Upper lobe of right lung (tissue), 1 donor: Measurements from ENCODE around the gene MCAT. TPM values are rescaled to one million over a fixed set of nuclear protein-coding genes. Genes with fewer than 3 reads are reported as not detected.
"Not testable (repeated sequence)": the region's sequence is repeated elsewhere in the genome, so short reads cannot be mapped to it uniquely, and the experiment has no call there.

ENCODE experiments used
- ATAC-seq: fragments of 200-7000 bp; cut with Tn5 transposase; one replicate; pipeline ENCODE4 v1.9.1; 2020; ENCODE audit warnings: mild to moderate bottlenecking, moderate library complexity
- DNase-seq: peaks from one replicate; pipeline ENCODE4 v3.0.0-alpha.2; 2020
- H3K27ac ChIP-seq: fragments of 200-600 bp; one replicate; pipeline ENCODE4 v1.8.0; 2022
- H3K27me3 ChIP-seq: fragments of 200-600 bp; one replicate; pipeline ENCODE4 v1.8.0; 2022; ENCODE audit warnings: mild to moderate bottlenecking
- H3K36me3 ChIP-seq: fragments of 200-600 bp; one replicate; pipeline ENCODE4 v1.8.0; 2022
- H3K4me1 ChIP-seq: fragments of 200-600 bp; one replicate; pipeline ENCODE4 v1.8.0; 2022
- H3K4me3 ChIP-seq: fragments of 200-600 bp; one replicate; pipeline ENCODE4 v1.8.0; 2022; ENCODE audit warnings: mild to moderate bottlenecking
- H3K9me3 ChIP-seq: fragments of 200-600 bp; one replicate; pipeline ENCODE4 v1.8.0; 2022
- intact Hi-C: fragments of 100-400 bp; cut with DNase I; formaldehyde crosslinking; loops from one replicate; pipeline ENCODE4 v1.11.0; 2022
- total RNA-seq: library from RNA; stranded (reverse); fragmentation: NEBNext Ultra II Directional; extraction: Animal tissue kit (Norgen Biotek cat#: 25700); gene quantifications from one replicate; pipeline ENCODE4 v1.2.1, GENCODE V29; 2021
- TF ChIP-seq, protein P1 (sequence below): fragments of 200-600 bp; IDR thresholded peaks from one replicate; pipeline ENCODE4 v1.8.0; 2022; ENCODE audit warnings: antibody characterized with exemption
- donor health status: DM: no; HTN: yes; CAD: no; lungs with severe emphysema.

MCAT gene
- total RNA-seq, 1 donor from 2014 or later = 12.1 TPM

DNA sequence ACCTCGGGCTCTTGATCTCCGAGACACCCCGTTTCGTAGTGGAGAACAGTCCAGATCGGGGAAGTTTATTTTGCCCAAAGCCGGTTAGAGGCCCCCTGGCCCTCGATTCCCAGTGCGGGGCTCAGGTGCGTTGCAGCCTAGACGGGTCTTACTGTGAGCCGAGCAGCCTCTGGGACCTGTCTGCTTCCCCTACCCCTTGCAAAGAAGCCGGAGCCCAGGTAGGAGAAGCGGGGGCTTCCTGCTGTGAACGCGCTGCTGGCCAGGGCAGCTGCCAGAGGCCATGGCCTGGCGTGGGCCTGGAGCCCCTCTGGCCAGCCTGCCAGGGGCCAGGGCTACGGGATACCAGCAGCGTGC is 8.8 kb upstream of the MCAT start:
- intact Hi-C loops = no loop called here
- H3K9me3 ChIP-seq = no peaks in the 10 kb centered on the region
- DNase-seq (no peak), ATAC-seq (no peak)
- no peaks in the 10 kb centered on the region for H3K36me3 ChIP-seq
- peaks cover 11% of the 10 kb centered on the region for H3K4me1 ChIP-seq
- H3K27me3 ChIP-seq = no peaks in the 10 kb centered on the region
- H3K4me3 ChIP-seq = peak overlapping the region; percentile 96
- TF ChIP-seq, protein P1, sequence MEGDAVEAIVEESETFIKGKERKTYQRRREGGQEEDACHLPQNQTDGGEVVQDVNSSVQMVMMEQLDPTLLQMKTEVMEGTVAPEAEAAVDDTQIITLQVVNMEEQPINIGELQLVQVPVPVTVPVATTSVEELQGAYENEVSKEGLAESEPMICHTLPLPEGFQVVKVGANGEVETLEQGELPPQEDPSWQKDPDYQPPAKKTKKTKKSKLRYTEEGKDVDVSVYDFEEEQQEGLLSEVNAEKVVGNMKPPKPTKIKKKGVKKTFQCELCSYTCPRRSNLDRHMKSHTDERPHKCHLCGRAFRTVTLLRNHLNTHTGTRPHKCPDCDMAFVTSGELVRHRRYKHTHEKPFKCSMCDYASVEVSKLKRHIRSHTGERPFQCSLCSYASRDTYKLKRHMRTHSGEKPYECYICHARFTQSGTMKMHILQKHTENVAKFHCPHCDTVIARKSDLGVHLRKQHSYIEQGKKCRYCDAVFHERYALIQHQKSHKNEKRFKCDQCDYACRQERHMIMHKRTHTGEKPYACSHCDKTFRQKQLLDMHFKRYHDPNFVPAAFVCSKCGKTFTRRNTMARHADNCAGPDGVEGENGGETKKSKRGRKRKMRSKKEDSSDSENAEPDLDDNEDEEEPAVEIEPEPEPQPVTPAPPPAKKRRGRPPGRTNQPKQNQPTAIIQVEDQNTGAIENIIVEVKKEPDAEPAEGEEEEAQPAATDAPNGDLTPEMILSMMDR = no peak
- peak overlapping the region; percentile 90 for H3K27ac ChIP-seq

DNA sequence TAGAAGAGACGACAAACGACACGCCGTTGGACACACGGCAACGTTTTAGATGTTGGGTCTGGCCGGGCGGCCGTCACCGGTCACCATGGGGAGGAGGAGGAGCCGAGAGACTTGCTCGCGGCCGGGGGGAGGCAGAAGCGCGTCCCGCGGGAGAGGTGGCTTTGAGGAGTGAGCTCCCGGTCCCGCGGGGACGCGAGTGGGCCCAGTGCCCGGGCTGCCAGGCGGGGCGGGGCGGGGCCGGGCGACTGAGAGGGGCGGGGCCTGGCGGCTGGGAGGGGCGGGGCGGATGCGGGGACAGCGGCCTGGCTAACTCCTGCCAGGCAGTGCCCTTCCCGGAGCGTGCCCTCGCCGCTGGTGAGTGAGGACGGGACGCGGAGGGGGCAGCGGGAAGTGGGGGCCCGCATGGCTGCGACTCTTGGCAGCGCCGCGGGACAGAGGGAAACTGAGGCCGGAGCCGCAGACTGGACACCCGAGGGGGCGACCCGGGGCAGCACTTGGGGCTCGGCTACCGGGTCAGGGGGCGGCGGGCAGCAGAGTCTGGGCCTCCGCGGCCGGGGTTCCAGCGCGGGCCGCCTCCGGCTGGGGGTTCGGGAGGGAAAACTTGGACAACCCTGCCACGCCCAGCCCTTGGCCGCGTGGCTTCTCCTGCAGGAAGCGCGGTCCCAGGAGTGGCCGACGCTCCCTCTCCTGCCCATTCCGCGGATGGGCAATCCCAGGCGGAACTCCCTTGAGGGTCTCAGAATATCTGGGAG is 8.2 kb upstream of the MCAT start, which contains the start of gene TSPO:
TSS of gene TSPO (plus strand) at position 309 of the 752 bp plus-strand sequence. CDS start 7,680 bp downstream, outside the sequence.
- DNase-seq = peak; percentile 90
- H3K27me3 ChIP-seq = no peaks in the 10 kb centered on the region
- no peaks in the 10 kb centered on the region for H3K36me3 ChIP-seq
- H3K9me3 ChIP-seq = no peaks in the 10 kb centered on the region
- intact Hi-C loops = no loop called here
- peak within 1 kb of the TSS; percentile 90 for H3K27ac ChIP-seq
- peaks cover 11% of the 10 kb centered on the region for H3K4me1 ChIP-seq
- TF ChIP-seq, protein P1 = no peak
- peak within 1 kb of the TSS; percentile 96 for H3K4me3 ChIP-seq
- ATAC-seq = peak; percentile 88

DNA sequence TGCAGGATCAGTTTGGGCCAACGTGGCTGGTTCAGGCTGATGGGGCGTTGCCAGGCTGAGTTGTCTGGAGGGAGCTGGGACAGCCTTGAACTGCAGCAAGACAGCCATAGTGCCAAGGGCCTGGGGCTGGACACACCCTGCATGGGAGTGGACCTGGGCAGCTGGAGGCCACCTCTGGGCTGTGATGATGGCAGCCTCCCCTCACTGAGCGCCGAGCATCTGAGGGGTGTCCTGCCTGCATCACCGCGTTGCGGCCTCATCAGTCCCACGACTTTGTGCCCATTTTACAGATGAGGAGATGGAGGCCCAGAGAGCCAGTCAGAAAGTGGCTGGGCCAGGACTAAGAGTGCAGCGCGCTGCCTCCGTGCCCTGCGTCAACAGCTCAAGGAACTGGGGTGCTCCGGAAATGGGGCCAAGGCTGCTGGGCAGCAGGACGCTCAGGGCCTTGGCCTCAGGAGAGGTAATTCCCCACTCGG is 7.6 kb upstream of the MCAT start:
- Histone ChIP-seq H3K4me3 (peak overlapping the region; percentile 96), H3K9me3 (no peaks in the 10 kb centered on the region), H3K27me3 (no peaks in the 10 kb centered on the region), H3K4me1 (peaks cover 11% of the 10 kb centered on the region), H3K27ac (peak overlapping the region; percentile 90), H3K36me3 (no peaks in the 10 kb centered on the region)
- intact Hi-C loops = no loop called here
- TF ChIP-seq, protein P1 = no peak
- DNase-seq (no peak), ATAC-seq (no peak)

GRCh38 chr22:43148581-43148980 is 5.4 kb upstream of the MCAT start:
- ATAC-seq = no peak
- no peaks in the 10 kb centered on the region for H3K9me3 ChIP-seq
- no peak overlapping the region for H3K4me3 ChIP-seq
- H3K36me3 ChIP-seq = no peaks in the 10 kb centered on the region
- no peak for DNase-seq
- peaks cover 13% of the 10 kb centered on the region for H3K4me1 ChIP-seq
- no peaks in the 10 kb centered on the region for H3K27me3 ChIP-seq
- TF ChIP-seq, protein P1 = no peak
- intact Hi-C loops = no loop called here
- H3K27ac ChIP-seq = no peak overlapping the region

DNA sequence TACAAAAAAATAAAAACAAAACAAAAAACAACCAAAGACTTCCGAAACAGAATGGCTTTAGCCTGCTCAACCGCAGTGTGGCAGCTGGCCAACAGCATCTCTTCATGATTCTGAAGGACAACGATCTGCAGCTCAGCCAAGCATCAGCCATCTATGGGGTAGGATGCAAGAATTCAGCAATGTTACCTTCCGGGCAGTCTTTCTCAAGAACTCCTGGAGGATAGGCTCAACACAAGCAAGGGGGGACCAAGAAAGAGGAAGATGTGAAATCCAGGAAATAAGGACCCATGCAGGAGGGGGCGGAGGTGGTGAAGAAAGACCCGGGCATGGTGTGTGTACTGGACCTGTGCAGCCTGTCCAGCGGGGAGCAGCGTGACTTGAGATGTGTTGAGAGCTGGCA is 4.6 kb upstream of the MCAT start:
- ATAC-seq (peak; percentile 4), DNase-seq (peak; percentile 76)
- Histone ChIP-seq H3K27me3 (no peaks in the 10 kb centered on the region), H3K4me1 (peaks cover 14% of the 10 kb centered on the region), H3K36me3 (no peaks in the 10 kb centered on the region), H3K4me3 (no peak overlapping the region), H3K9me3 (no peaks in the 10 kb centered on the region), H3K27ac (no peak overlapping the region)
- intact Hi-C loops = no loop called here
- TF ChIP-seq, protein P1 = no peak

DNA sequence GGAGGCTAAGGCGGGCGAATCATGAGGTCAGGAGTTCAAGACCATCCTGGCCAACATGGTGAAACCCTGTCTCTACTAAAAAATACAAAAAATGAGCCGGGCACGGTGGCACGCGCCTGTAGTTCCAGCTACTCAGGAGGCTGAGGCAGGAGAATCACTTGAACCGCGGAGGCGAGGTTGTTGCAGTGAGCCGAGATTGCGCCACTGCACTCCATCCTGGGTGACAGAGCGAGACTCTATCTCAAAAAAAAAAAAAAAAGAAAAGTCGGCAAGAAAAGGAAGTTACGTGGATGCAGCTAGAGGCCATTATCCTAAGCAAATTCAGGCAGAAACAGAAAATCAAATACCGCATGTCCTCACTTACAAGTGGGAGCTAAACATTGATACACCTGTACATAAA is 3.1 kb upstream of the MCAT start:
- H3K4me3 ChIP-seq, DNase-seq, H3K9me3 ChIP-seq, ATAC-seq, H3K36me3 ChIP-seq, intact Hi-C loops, H3K27me3 ChIP-seq, H3K27ac ChIP-seq: not testable (repeated sequence)
- H3K4me1 ChIP-seq = peaks cover 18% of the 10 kb centered on the region

GRCh38 chr22:43145371-43145770 is 2.2 kb upstream of the MCAT start:
- DNase-seq, H3K4me3 ChIP-seq, H3K36me3 ChIP-seq, intact Hi-C loops, H3K9me3 ChIP-seq, ATAC-seq, H3K27ac ChIP-seq, H3K27me3 ChIP-seq: not testable (repeated sequence)
- H3K4me1 ChIP-seq = peaks cover 12% of the 10 kb centered on the region
